PC-3 (cell line): ENCODE data around the gene CAPNS1.

Source experiments
- CTCF ChIP-seq: fragments of 300-600 bp; sonication (generic); conservative IDR thresholded peaks from 2 replicates; pipeline ENCODE4 v1.5.1; 2017; ENCODE audit warnings: antibody characterized with exemption, low read depth, mild to moderate bottlenecking, low read length
- EZH2 ChIP-seq: fragments of 300-600 bp; sonication (generic); IDR thresholded peaks from one replicate; pipeline ENCODE4 v1.6.1; 2017; ENCODE audit warnings: antibody characterized with exemption, mild to moderate bottlenecking, low read length; ENCODE audit not compliant: unreplicated experiment

DNA sequence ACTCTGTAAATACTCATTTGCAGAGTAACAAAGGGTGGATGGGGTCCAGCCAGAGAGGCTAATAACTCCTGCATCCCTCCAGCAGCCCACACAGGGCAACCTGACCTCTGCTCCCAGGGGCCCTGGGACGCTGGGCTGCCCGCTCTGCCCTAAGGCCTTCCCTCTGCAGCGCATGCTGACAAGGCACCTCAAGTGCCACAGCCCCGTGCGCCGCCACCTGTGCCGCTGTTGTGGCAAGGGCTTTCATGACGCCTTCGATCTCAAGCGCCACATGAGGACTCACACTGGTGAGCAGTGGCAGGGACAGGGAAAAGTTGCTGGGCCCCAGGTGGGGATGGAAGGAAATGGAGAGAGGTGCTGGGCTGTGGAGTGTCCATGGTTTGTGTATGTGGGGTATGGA is 27.2 kb upstream of the CAPNS1 start:
- TF ChIP-seq CTCF, result no peak
- TF ChIP-seq EZH2, result no peak
